Cardiac muscle cell (in vitro differentiated cells and primary cell): Measurements from ENCODE around the gene ECSCR. TPM values are rescaled to one million over a fixed set of nuclear protein-coding genes. Genes with fewer than 3 reads are reported as not detected.
"Not testable (repeated sequence)": the region's sequence is repeated elsewhere in the genome, so short reads cannot be mapped to it uniquely, and the experiment has no call there.

Experiments used
- DNase-seq, 2 donors: peaks; one replicate each; pipeline versions ENCODE4 v3.0.0 to v3.0.0-alpha.2; 2010 to 2017; ENCODE audit warnings: low read depth in 1 of 2, low spot score in 1 of 2
- H3K27ac ChIP-seq: fragments of 200-600 bp; sonication (generic); 2 replicates; pipeline ENCODE4 v1.5.1; 2016
- H3K27me3 ChIP-seq: fragments of 200-600 bp; sonication (generic); 2 replicates; pipeline ENCODE4 v1.6.0; 2016; ENCODE audit warnings: control low read depth
- H3K36me3 ChIP-seq: fragments of 200-600 bp; sonication (generic); 2 replicates; pipeline ENCODE4 v1.5.1; 2016; ENCODE audit warnings: control low read depth
- H3K4me1 ChIP-seq: fragments of 200-600 bp; sonication (generic); 2 replicates; pipeline ENCODE4 v1.8.1; 2017; ENCODE audit warnings: low read depth, mild to moderate bottlenecking, mixed run types
- H3K4me3 ChIP-seq: fragments of 200-600 bp; sonication (generic); 2 replicates; pipeline ENCODE4 v1.5.1; 2016; ENCODE audit warnings: mild to moderate bottlenecking
- H3K9me3 ChIP-seq: fragments of 200-600 bp; sonication (generic); 2 replicates; pipeline ENCODE4 v1.5.1; 2017; ENCODE audit warnings: low read depth, mild to moderate bottlenecking, control low read depth
- polyA plus RNA-seq: library from polyadenylated mRNA; unstranded; fragments of >200 nt; fragmentation: Nextera tagmentation; extraction: Ambion mirVana; gene quantifications from 2 replicates; pipeline ENCODE4 v1.2.1, GENCODE V29; 2016
- total RNA-seq: library from RNA; depleted of rRNA; stranded (reverse); fragments of >200 nt; gene quantifications from 2 replicates; pipeline ENCODE4 v1.2.3, GENCODE V29; 2016
- TF ChIP-seq, protein P1 (sequence below): IDR thresholded peaks from 2 replicates; pipeline ENCODE4 v1.5.1; 2012; ENCODE audit warnings: low read depth, mild to moderate bottlenecking, low read length

The ECSCR gene
- total and polyA plus RNA-seq, 2 experiments from 2014 or later: 0.97 TPM; not detected in 1

DNA sequence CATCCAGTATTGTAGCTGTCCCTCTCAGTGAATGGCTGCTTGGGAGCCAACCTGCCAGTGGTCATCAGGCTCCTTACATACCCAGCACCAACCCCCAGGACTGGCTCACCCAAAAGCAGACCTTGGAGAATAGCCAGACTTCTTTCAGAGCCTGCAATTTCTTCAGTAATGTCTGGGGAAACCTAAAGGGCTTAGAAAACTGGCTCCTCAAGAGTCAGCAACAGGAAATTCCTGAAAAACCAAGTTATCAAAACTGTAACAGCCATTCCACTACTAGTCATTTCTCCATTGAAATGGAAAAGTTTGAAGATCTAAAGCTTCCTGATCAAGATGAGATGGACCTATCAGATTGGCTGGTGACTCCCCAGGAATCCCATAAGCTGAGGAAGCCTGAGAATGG lies 32.3 kb upstream of the ECSCR start:
- Histone ChIP-seq H3K9me3 (no peaks in the 10 kb centered on the region), H3K4me1 (peaks cover 24% of the 10 kb centered on the region), H3K27ac (no peak overlapping the region), H3K4me3 (no peak overlapping the region), H3K27me3 (no peaks in the 10 kb centered on the region), H3K36me3 (no peaks in the 10 kb centered on the region)
- peak in 1 of 2 donors; percentile 83 for DNase-seq
- TF ChIP-seq, protein P1, sequence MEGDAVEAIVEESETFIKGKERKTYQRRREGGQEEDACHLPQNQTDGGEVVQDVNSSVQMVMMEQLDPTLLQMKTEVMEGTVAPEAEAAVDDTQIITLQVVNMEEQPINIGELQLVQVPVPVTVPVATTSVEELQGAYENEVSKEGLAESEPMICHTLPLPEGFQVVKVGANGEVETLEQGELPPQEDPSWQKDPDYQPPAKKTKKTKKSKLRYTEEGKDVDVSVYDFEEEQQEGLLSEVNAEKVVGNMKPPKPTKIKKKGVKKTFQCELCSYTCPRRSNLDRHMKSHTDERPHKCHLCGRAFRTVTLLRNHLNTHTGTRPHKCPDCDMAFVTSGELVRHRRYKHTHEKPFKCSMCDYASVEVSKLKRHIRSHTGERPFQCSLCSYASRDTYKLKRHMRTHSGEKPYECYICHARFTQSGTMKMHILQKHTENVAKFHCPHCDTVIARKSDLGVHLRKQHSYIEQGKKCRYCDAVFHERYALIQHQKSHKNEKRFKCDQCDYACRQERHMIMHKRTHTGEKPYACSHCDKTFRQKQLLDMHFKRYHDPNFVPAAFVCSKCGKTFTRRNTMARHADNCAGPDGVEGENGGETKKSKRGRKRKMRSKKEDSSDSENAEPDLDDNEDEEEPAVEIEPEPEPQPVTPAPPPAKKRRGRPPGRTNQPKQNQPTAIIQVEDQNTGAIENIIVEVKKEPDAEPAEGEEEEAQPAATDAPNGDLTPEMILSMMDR: no peak

DNA sequence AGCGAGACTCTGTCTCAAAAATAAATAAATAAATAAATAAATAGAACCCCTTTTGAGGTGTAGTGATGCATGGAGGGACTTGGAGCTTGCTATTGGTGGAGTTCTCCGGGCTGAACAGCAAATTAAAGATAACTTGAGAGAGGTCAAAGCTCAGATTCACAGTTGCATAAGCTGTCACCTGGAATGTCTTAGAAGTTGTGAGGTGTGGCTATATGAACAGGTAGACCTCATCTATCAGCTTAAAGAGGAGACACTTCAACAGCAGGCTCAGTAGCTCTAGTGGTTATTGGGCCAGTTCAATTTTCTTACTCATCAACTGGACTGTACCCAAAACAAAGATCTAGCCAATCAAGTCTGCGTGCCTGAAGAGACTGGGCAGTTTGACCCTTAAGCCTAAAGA lies 31.7 kb upstream of the ECSCR start:
- no peak for DNase-seq
- Histone ChIP-seq H3K36me3 (no peaks in the 10 kb centered on the region), H3K9me3 (no peaks in the 10 kb centered on the region), H3K4me3 (no peak overlapping the region), H3K27me3 (no peaks in the 10 kb centered on the region), H3K4me1 (peaks cover 24% of the 10 kb centered on the region), H3K27ac (no peak overlapping the region)
- TF ChIP-seq, protein P1: no peak

DNA sequence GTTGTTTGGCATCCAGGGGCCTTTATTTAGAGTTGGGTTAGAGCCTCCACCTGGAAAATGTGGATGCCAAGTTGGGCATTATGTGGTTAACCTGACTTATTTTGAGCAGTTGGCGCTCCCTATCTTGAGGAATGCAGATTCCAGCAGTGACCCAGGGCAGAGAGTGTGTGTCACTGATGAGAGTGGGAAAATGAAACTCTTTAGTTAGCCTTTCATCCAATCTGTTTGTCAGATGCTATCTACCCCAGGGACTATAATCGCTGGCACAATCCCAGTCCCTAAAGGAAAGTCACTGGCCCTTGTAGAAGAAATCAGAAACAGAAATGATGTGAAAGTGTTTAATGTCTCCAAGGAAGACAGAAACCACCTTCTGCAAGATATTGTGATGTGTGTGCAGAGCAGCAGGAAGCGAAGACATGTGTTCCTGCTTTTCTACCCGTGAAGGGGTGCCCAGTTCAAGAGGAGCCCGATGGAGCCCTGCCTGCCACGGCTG lies 30.2 kb upstream of the ECSCR start:
- Histone ChIP-seq H3K4me3 (no peak overlapping the region), H3K36me3 (no peaks in the 10 kb centered on the region), H3K4me1 (peaks cover 24% of the 10 kb centered on the region), H3K27ac (peak overlapping the region; percentile 90), H3K27me3 (no peaks in the 10 kb centered on the region), H3K9me3 (no peaks in the 10 kb centered on the region)
- peak; percentile 44 to 50 for DNase-seq
- TF ChIP-seq, protein P1: no peak

DNA sequence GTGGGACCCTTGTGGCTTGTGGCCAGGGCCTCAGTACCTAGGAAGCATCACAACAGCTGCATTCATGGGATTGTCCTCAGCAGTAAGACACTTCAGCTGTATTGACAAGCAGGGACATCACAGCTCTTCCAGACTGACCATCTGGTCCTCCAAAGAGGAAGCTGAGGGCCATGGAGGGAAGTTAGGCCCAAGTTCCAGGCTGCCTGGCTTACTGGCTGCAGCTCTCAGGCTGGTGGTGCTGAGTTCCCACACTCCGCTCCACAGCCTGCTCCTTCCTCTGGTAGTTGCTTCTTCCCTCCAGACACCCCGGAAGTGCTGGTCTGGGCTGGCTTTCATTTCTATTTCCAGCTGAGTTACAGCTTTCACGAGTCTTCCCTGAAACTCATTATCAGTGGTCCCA lies 25.7 kb upstream of the ECSCR start:
- Histone ChIP-seq H3K36me3 (no peaks in the 10 kb centered on the region), H3K9me3 (no peaks in the 10 kb centered on the region), H3K27ac (no peak overlapping the region), H3K4me1 (peaks cover 16% of the 10 kb centered on the region), H3K27me3 (no peaks in the 10 kb centered on the region), H3K4me3 (no peak overlapping the region)
- TF ChIP-seq, protein P1: no peak
- DNase-seq: no peak

DNA sequence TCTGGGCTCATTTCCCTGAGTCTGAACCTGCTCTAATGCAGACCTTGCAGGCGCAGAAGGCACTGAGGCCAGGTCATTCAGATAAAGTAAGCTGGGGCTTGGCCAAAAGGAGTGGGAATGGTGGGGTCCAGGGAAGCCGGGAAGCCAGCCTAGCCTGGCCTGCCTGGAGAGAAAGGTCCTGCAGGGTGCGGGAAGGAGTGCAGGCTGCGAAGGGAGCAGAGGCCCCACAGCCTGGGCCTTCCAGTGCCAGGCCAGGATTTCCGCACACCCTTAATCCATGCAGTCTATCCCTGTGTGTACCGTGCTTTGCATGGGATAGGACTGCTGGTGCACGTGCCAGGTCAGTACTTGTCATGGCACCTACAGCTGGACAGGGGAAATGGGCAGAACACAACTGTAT lies 23.7 kb upstream of the ECSCR start:
- Histone ChIP-seq H3K4me1 (peaks cover 27% of the 10 kb centered on the region), H3K36me3 (no peaks in the 10 kb centered on the region), H3K4me3 (no peak overlapping the region), H3K27ac (peak overlapping the region; percentile 14), H3K27me3 (no peaks in the 10 kb centered on the region), H3K9me3 (no peaks in the 10 kb centered on the region)
- TF ChIP-seq, protein P1: no peak
- DNase-seq: no peak

DNA sequence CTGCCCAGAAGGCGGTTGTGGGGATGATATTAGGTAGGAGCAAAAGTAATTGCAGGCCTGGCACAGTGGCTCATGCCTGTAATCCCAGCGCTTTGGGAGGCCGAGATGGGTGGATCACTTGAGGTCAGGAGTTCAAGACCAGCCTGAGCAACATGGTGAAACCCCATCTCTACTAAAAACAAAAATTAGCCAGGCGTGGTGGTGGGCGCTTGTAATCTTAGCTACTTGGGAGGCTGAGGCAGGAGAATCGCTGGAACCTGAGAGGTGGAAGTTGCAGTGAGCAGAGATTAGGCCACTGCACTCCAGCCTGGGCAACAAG lies 20.3 kb upstream of the ECSCR start:
- H3K27ac ChIP-seq: peak overlapping the region; percentile 84
- not testable (repeated sequence) for H3K27me3 ChIP-seq, H3K4me3 ChIP-seq, DNase-seq, H3K36me3 ChIP-seq, H3K9me3 ChIP-seq
- peaks cover 46% of the 10 kb centered on the region for H3K4me1 ChIP-seq
